HFFc6 (cell line): ENCODE measurements around the gene NTM. TPM values are rescaled to one million over a fixed set of nuclear protein-coding genes. Genes with fewer than 3 reads are reported as not detected.

ENCODE experiments used
- DNase-seq: peaks from one replicate; pipeline ENCODE4 v3.0.0-alpha.2; 2018
- H3K27ac Mint-ChIP-seq: 2 replicates; pipeline ENCODE4 v1.8.0; 2020; ENCODE audit warnings: mild to moderate bottlenecking, mixed read lengths
- H3K27me3 Mint-ChIP-seq: 2 replicates; pipeline ENCODE4 v1.8.0; 2021; ENCODE audit warnings: mild to moderate bottlenecking, moderate library complexity, mixed read lengths; ENCODE audit not compliant: insufficient read depth
- H3K36me3 Mint-ChIP-seq: 2 replicates; pipeline ENCODE4 v1.8.0; 2021; ENCODE audit warnings: low read depth, mixed read lengths
- H3K4me1 Mint-ChIP-seq: 2 replicates; pipeline ENCODE4 v1.8.0; 2020; ENCODE audit warnings: low read depth, mixed read lengths
- H3K4me3 Mint-ChIP-seq: 2 replicates; pipeline ENCODE4 v1.8.0; 2020; ENCODE audit warnings: mild to moderate bottlenecking, moderate library complexity, mixed read lengths
- H3K9me3 Mint-ChIP-seq: 2 replicates; pipeline ENCODE4 v1.8.0; 2020; ENCODE audit warnings: mild to moderate bottlenecking, mixed read lengths
- CTCF ChIP-seq: fragments of 200-600 bp; sonication (generic); IDR thresholded peaks from 2 replicates; pipeline ENCODE4 v1.5.0; 2021; ENCODE audit warnings: antibody characterized with exemption, mild to moderate bottlenecking
- total RNA-seq, 6 experiments: library from RNA; stranded (reverse); fragmentation: NEBNext Ultra II Directional; extraction: Animal tissue kit (Norgen Biotek cat#: 25700); gene quantifications; 2 replicates in 1 of 6; 3 replicates in 5 of 6; pipeline ENCODE4 v1.2.3, GENCODE V29; 2021

Gene NTM
- total RNA-seq, 6 experiments from 2014 or later, result 18.3 to 23.6 (median 21.7) TPM

- DNase-seq, result no peak
- Mint-ChIP-seq H3K36me3 (0 out of 2 replicates have a peak, but pooled peaks cover 7% of the 10 kb centered on the region), H3K27me3 (no peaks in the 10 kb centered on the region; the same call in none of the 2 replicates)
Observed at GRCh38 chr11:131932584-131933325, 562.3 kb downstream of the NTM start.

GRCh38 chr11:131934006-131934405, 563.6 kb downstream of the NTM start:
- no peak for DNase-seq
- Mint-ChIP-seq H3K9me3 (no peaks in the 10 kb centered on the region), H3K4me1 (no peaks in the 10 kb centered on the region; the same call in 1 of the 2 replicates), H3K4me3 (no peak overlapping the region), H3K27ac (no peak overlapping the region), H3K27me3 (no peaks in the 10 kb centered on the region; the same call in none of the 2 replicates), H3K36me3 (0 out of 2 replicates have a peak, but pooled peaks cover 7% of the 10 kb centered on the region)
- no peak for TF ChIP-seq CTCF

More at GRCh38 chr11:131932584-131933325, 562.3 kb downstream of the NTM start:
- H3K4me3 Mint-ChIP-seq, result no peak overlapping the region
- H3K9me3 Mint-ChIP-seq, result no peaks in the 10 kb centered on the region
- H3K4me1 Mint-ChIP-seq, result no peaks in the 10 kb centered on the region
- no peak for TF ChIP-seq CTCF
- no peak overlapping the region for H3K27ac Mint-ChIP-seq

- H3K36me3 Mint-ChIP-seq, result no peaks in the 10 kb centered on the region
- no peak overlapping the region for H3K4me3 Mint-ChIP-seq
- TF ChIP-seq CTCF, result no peak
- H3K27me3 Mint-ChIP-seq, result no peaks in the 10 kb centered on the region; the same call in 1 of the 2 replicates
- no peaks in the 10 kb centered on the region for H3K9me3 Mint-ChIP-seq
- no peaks in the 10 kb centered on the region; the same call in 1 of the 2 replicates for H3K4me1 Mint-ChIP-seq
- no peak overlapping the region for H3K27ac Mint-ChIP-seq
- no peak for DNase-seq
Observed at GRCh38 chr11:131938351-131938751, 567.9 kb downstream of the NTM start.

- no peaks in the 10 kb centered on the region for H3K36me3 Mint-ChIP-seq
- H3K4me3 Mint-ChIP-seq, result no peak overlapping the region
- no peaks in the 10 kb centered on the region; the same call in 1 of the 2 replicates for H3K27me3 Mint-ChIP-seq
- no peak for TF ChIP-seq CTCF
- H3K9me3 Mint-ChIP-seq, result no peaks in the 10 kb centered on the region
- H3K27ac Mint-ChIP-seq, result no peak overlapping the region
- DNase-seq, result no peak
- H3K4me1 Mint-ChIP-seq, result no peaks in the 10 kb centered on the region; the same call in 1 of the 2 replicates
Observed at GRCh38 chr11:131940126-131940525, 569.7 kb downstream of the NTM start.

- H3K27ac Mint-ChIP-seq, result no peak overlapping the region
- no peaks in the 10 kb centered on the region for H3K36me3 Mint-ChIP-seq
- DNase-seq, result no peak
- no peaks in the 10 kb centered on the region for H3K27me3 Mint-ChIP-seq
- H3K9me3 Mint-ChIP-seq, result no peaks in the 10 kb centered on the region
- no peak overlapping the region for H3K4me3 Mint-ChIP-seq
- H3K4me1 Mint-ChIP-seq, result no peaks in the 10 kb centered on the region; the same call in 1 of the 2 replicates
- TF ChIP-seq CTCF, result no peak
Observed at GRCh38 chr11:131942878-131943277, 572.5 kb downstream of the NTM start.
